HEK293 (cell line): ENCODE data around the gene APOBEC2.

ENCODE experiments used
- CTCF ChIP-seq: fragments of 450-650 bp; formaldehyde crosslinking; IDR thresholded peaks from 2 replicates; pipeline ENCODE4 v1.5.1; 2016; ENCODE audit warnings: missing biosample characterization, missing genetic modification characterization
- SETDB1 ChIP-seq: IDR thresholded peaks from one replicate; pipeline ENCODE4 v1.6.1; 2017; ENCODE audit warnings: mild to moderate bottlenecking, low read length, moderate library complexity, mixed read lengths; ENCODE audit not compliant: insufficient read length
- YY1 ChIP-seq: fragments of 450-650 bp; formaldehyde crosslinking; IDR thresholded peaks from 2 replicates; pipeline ENCODE4 v1.5.1; 2018; ENCODE audit warnings: missing biosample characterization, missing genetic modification characterization
- ZBTB11 ChIP-seq: fragments of 450-650 bp; formaldehyde crosslinking; conservative IDR thresholded peaks from 2 replicates; pipeline ENCODE4 v1.5.1; 2016; ENCODE audit warnings: low read depth, missing biosample characterization, missing genetic modification characterization
- ZBTB20 ChIP-seq: fragments of 450-650 bp; formaldehyde crosslinking; IDR thresholded peaks from 2 replicates; pipeline ENCODE4 v1.5.1; 2016; ENCODE audit warnings: missing biosample characterization, missing genetic modification characterization
- ZNF114 ChIP-seq: fragments of 450-650 bp; formaldehyde crosslinking; IDR thresholded peaks from 2 replicates; pipeline ENCODE4 v1.5.0; 2017; ENCODE audit warnings: missing biosample characterization, missing genetic modification characterization
- ZNF138 ChIP-seq: fragments of 450-650 bp; formaldehyde crosslinking; IDR thresholded peaks from 2 replicates; pipeline ENCODE4 v1.5.1; 2016; ENCODE audit warnings: missing biosample characterization, missing genetic modification characterization, borderline replicate concordance
- ZNF175 ChIP-seq: fragments of 450-650 bp; formaldehyde crosslinking; IDR thresholded peaks from 2 replicates; pipeline ENCODE4 v1.5.1; 2016; ENCODE audit warnings: missing biosample characterization, missing genetic modification characterization
- ZNF433 ChIP-seq: fragments of 450-650 bp; formaldehyde crosslinking; IDR thresholded peaks from 2 replicates; pipeline ENCODE4 v1.5.1; 2016; ENCODE audit warnings: missing biosample characterization, missing genetic modification characterization, low read depth

GRCh38 chr6:41049521-41049920 lies 3.5 kb upstream of the APOBEC2 start:
- no peak for TF ChIP-seq CTCF
- TF ChIP-seq ZNF114 (tag by site-specific recombination), result no peak
- no peak for TF ChIP-seq YY1
- TF ChIP-seq ZNF138 (tag by site-specific recombination), result no peak
- no peak for TF ChIP-seq ZNF433 (tag by site-specific recombination)
- TF ChIP-seq ZBTB11, result no peak
- no peak for TF ChIP-seq SETDB1
- no peak for TF ChIP-seq ZNF175 (tag by site-specific recombination)
- TF ChIP-seq ZBTB20 (tag by site-specific recombination), result no peak
